Measurements from ENCODE around the gene KBTBD3.
A peak's percentile ranks its signal among the peaks of the same experiment; 100 is the strongest.

KBTBD3 gene

GRCh38 chr11:106032861-106033260, 44.3 kb downstream of the KBTBD3 start:
- Mint-ChIP-seq H3K27me3 (ENCODE audit: low read depth) (peaks cover 9% of the 10 kb centered on the region), H3K9me3 (no peaks in the 10 kb centered on the region), H3K27ac (no peak overlapping the region), H3K4me1 (no peaks in the 10 kb centered on the region), H3K36me3 (ENCODE audit: low read depth) (no peaks in the 10 kb centered on the region), H3K4me3 (no peak overlapping the region)
- TF ChIP-seq CTCF (IDR thresholded peaks at IDR 0.05; ENCODE audit: unreplicated experiment in 3 of 3), result no peak

- H3K27me3 Mint-ChIP-seq (ENCODE audit: low read depth), result peaks cover 9% of the 10 kb centered on the region
- no peak overlapping the region for H3K27ac Mint-ChIP-seq
- no peaks in the 10 kb centered on the region for H3K9me3 Mint-ChIP-seq
- H3K4me1 Mint-ChIP-seq, result no peaks in the 10 kb centered on the region
- H3K4me3 Mint-ChIP-seq, result no peak overlapping the region
- no peak for TF ChIP-seq CTCF (IDR thresholded peaks at IDR 0.05; ENCODE audit: unreplicated experiment in 3 of 3)
- no peaks in the 10 kb centered on the region for H3K36me3 Mint-ChIP-seq (ENCODE audit: low read depth)
Measured at GRCh38 chr11:106031936-106032335, 45.2 kb downstream of the KBTBD3 start.

- Mint-ChIP-seq H3K9me3 (no peaks in the 10 kb centered on the region), H3K36me3 (ENCODE audit: low read depth) (no peaks in the 10 kb centered on the region), H3K4me3 (no peak overlapping the region), H3K27me3 (ENCODE audit: low read depth) (peaks cover 9% of the 10 kb centered on the region), H3K27ac (no peak overlapping the region), H3K4me1 (no peaks in the 10 kb centered on the region)
- TF ChIP-seq CTCF (IDR thresholded peaks at IDR 0.05; ENCODE audit: unreplicated experiment in 3 of 3), result no peak
Measured at GRCh38 chr11:106031202-106031810, 45.8 kb downstream of the KBTBD3 start.

GRCh38 chr11:106030609-106031008, 46.5 kb downstream of the KBTBD3 start:
- H3K9me3 Mint-ChIP-seq, result no peaks in the 10 kb centered on the region
- H3K27me3 Mint-ChIP-seq (ENCODE audit: low read depth), result peaks cover 9% of the 10 kb centered on the region
- H3K27ac Mint-ChIP-seq, result no peak overlapping the region
- no peak for TF ChIP-seq CTCF (IDR thresholded peaks at IDR 0.05; ENCODE audit: unreplicated experiment in 3 of 3)
- no peaks in the 10 kb centered on the region for H3K36me3 Mint-ChIP-seq (ENCODE audit: low read depth)
- no peaks in the 10 kb centered on the region for H3K4me1 Mint-ChIP-seq
- no peak overlapping the region for H3K4me3 Mint-ChIP-seq

DNA sequence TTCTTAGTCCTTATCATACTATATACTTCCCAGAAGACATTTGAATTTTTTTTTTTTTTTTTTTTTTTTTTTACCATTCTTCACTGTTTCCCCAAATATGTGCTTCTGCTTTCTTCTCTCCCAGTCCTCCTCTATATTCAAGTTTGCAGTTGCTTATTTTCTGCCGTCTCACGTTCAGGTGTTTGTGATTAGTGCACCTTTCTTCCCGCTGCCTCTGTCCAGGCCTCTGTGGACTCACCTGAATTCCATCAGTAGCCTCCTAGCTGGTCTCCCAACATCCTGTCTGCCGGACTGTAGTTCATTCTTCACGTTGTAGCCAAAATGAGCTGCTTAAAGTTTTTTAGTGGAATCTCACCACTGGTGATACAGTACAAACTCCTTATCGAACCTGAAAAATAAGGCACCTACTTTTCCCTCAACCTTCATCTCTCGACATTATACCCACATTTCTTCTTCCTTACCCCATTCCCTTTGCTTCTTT, 54.3 kb downstream of the KBTBD3 start:
- H3K27ac Mint-ChIP-seq, result peak overlapping the region; percentile 84 to 92 (median 86)

More for the DNA sequence above, 54.3 kb downstream of the KBTBD3 start:
- peak overlapping the region; percentile 92 to 95 (median 94) for H3K4me3 Mint-ChIP-seq
- H3K27me3 Mint-ChIP-seq (ENCODE audit: low read depth), result no peaks in the 10 kb centered on the region
- H3K36me3 Mint-ChIP-seq (ENCODE audit: low read depth), result peaks cover 12% of the 10 kb centered on the region
- no peaks in the 10 kb centered on the region for H3K9me3 Mint-ChIP-seq
- H3K4me1 Mint-ChIP-seq, result peaks cover 41% of the 10 kb centered on the region
- no peak for TF ChIP-seq CTCF (IDR thresholded peaks at IDR 0.05; ENCODE audit: unreplicated experiment in 3 of 3)

All from nephron (organoid).